ENCODE results near the gene WDR18.

WDR18 gene

GRCh38 chr19:1042689-1043511 lies 58.8 kb downstream of the WDR18 start:
- no peak overlapping the region for H3K4me3 ChIP-seq (ENCODE audit: low read depth, low read length)
- no peak for TF ChIP-seq CTCF (IDR thresholded peaks at IDR 0.05; ENCODE audit: borderline replicate concordance, insufficient read depth, low read depth, low read length)

All from GM12875 (cell line).